Measurements from ENCODE around the gene GPC6.
"Not testable (repeated sequence)": the region's sequence is repeated elsewhere in the genome, so short reads cannot be mapped to it uniquely, and the experiment has no call there.

GPC6 gene

GRCh38 chr13:94301487-94301886 is 1074.9 kb downstream of the GPC6 start:
- H2AFZ ChIP-seq (ENCODE audit: low read length): no peak overlapping the region
- H3K79me2 ChIP-seq (ENCODE audit: low read length): no peaks in the 10 kb centered on the region
- no peaks in the 10 kb centered on the region for H3K36me3 ChIP-seq (replicated peaks; ENCODE audit: insufficient read depth, low read length)
- no peak overlapping the region for H3K4me2 ChIP-seq (ENCODE audit: low read depth, low read length)
- no peaks in the 10 kb centered on the region for H3K9me3 ChIP-seq (replicated peaks; ENCODE audit: insufficient read depth, low read length)
- DNase-seq: no peak
- no peaks in the 10 kb centered on the region for H3K9me2 ChIP-seq (replicated peaks; ENCODE audit: insufficient read depth, low read length)
- H4K20me1 ChIP-seq (ENCODE audit: insufficient read depth, low read length): no peaks in the 10 kb centered on the region
- H3K4me3 ChIP-seq (ENCODE audit: low read length): no peak overlapping the region
- H3K4me1 ChIP-seq (ENCODE audit: low read length): no peaks in the 10 kb centered on the region
- H3K27ac ChIP-seq (ENCODE audit: low read length): no peak overlapping the region
- no peaks in the 10 kb centered on the region for H3K27me3 ChIP-seq (replicated peaks; ENCODE audit: insufficient read depth, low read length)
- H3F3A ChIP-seq (ENCODE audit: insufficient read depth, low read length): no peaks in the 10 kb centered on the region
- no peak overlapping the region for H3K9ac ChIP-seq (ENCODE audit: low read length)
- TF ChIP-seq EZH2 (optimal IDR thresholded peaks at IDR 0.05; ENCODE audit: low read depth, low read length) (no peak), EZH2phosphoT487 (IDR thresholded peaks at IDR 0.05; ENCODE audit: low read length) (no peak)
- TF ChIP-seq, protein P1, sequence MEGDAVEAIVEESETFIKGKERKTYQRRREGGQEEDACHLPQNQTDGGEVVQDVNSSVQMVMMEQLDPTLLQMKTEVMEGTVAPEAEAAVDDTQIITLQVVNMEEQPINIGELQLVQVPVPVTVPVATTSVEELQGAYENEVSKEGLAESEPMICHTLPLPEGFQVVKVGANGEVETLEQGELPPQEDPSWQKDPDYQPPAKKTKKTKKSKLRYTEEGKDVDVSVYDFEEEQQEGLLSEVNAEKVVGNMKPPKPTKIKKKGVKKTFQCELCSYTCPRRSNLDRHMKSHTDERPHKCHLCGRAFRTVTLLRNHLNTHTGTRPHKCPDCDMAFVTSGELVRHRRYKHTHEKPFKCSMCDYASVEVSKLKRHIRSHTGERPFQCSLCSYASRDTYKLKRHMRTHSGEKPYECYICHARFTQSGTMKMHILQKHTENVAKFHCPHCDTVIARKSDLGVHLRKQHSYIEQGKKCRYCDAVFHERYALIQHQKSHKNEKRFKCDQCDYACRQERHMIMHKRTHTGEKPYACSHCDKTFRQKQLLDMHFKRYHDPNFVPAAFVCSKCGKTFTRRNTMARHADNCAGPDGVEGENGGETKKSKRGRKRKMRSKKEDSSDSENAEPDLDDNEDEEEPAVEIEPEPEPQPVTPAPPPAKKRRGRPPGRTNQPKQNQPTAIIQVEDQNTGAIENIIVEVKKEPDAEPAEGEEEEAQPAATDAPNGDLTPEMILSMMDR (IDR thresholded peaks at IDR 0.05; ENCODE audit: low read length): no peak

DNA sequence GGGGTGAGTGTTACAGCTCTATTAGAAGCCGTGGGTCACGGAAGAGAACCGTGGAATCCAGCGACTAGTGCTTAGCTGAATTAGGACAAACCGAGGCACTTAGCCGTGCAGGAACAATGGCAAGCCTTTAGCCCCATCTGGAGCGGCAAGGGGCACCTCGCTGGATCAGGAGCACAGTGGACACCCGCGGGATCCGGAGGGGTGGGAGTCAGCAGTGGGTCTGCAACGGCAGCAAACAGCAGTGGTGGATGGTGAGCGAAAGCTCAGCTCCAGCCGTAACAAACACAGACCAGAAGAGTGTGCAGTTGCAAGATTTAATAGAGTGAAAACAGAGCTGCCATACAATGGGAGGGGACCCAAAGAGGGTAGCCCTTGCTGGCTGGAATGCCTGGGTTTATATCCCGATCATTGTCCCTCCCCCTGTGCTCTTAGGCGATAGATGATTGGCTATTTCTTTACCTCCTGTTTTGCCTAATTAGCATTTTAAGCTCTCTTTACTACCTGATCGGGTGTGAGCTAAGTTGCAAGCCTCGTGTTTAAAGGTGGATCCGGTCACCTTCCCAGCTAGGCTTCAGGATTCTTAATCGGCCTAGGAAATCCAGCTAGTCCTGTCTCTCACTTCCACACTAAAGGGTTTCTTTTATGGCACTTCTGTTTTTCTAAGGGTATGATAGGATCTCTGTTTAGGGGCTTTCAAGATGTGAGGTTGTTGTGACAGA is 1076.4 kb downstream of the GPC6 start:
- not testable (repeated sequence) for H3K27ac ChIP-seq (ENCODE audit: low read length); H3K27me3 ChIP-seq (replicated peaks; ENCODE audit: insufficient read depth, low read length); H3K4me2 ChIP-seq (ENCODE audit: low read depth, low read length); H3K9me3 ChIP-seq (replicated peaks; ENCODE audit: insufficient read depth, low read length); H2AFZ ChIP-seq (ENCODE audit: low read length); H3K4me1 ChIP-seq (ENCODE audit: low read length); H3K9ac ChIP-seq (ENCODE audit: low read length); H4K20me1 ChIP-seq (ENCODE audit: insufficient read depth, low read length); H3F3A ChIP-seq (ENCODE audit: insufficient read depth, low read length); H3K79me2 ChIP-seq (ENCODE audit: low read length); H3K36me3 ChIP-seq (replicated peaks; ENCODE audit: insufficient read depth, low read length); DNase-seq; H3K4me3 ChIP-seq (ENCODE audit: low read length); H3K9me2 ChIP-seq (replicated peaks; ENCODE audit: insufficient read depth, low read length)

GRCh38 chr13:94303644-94304174 is 1077.1 kb downstream of the GPC6 start:
- Histone ChIP-seq H3K79me2 (ENCODE audit: low read length) (no peaks in the 10 kb centered on the region), H3K27ac (ENCODE audit: low read length) (no peak overlapping the region), H3K9me3 (replicated peaks; ENCODE audit: insufficient read depth, low read length) (no peaks in the 10 kb centered on the region), H3K9me2 (replicated peaks; ENCODE audit: insufficient read depth, low read length) (no peaks in the 10 kb centered on the region), H4K20me1 (ENCODE audit: insufficient read depth, low read length) (no peaks in the 10 kb centered on the region), H3F3A (ENCODE audit: insufficient read depth, low read length) (no peaks in the 10 kb centered on the region), H3K36me3 (replicated peaks; ENCODE audit: insufficient read depth, low read length) (no peaks in the 10 kb centered on the region), H3K27me3 (replicated peaks; ENCODE audit: insufficient read depth, low read length) (no peaks in the 10 kb centered on the region), H3K4me1 (ENCODE audit: low read length) (no peaks in the 10 kb centered on the region), H3K4me3 (ENCODE audit: low read length) (no peak overlapping the region), H3K4me2 (ENCODE audit: low read depth, low read length) (no peak overlapping the region), H3K9ac (ENCODE audit: low read length) (no peak overlapping the region), H2AFZ (ENCODE audit: low read length) (no peak overlapping the region)
- no peak for DNase-seq
- no peak for TF ChIP-seq EZH2phosphoT487 (IDR thresholded peaks at IDR 0.05; ENCODE audit: low read length)
- TF ChIP-seq EZH2 (optimal IDR thresholded peaks at IDR 0.05; ENCODE audit: low read depth, low read length): no peak
- TF ChIP-seq, protein P1 (IDR thresholded peaks at IDR 0.05; ENCODE audit: low read length): no peak

- Histone ChIP-seq H3K4me1 (ENCODE audit: low read length) (no peaks in the 10 kb centered on the region), H3K79me2 (ENCODE audit: low read length) (no peaks in the 10 kb centered on the region), H3K36me3 (replicated peaks; ENCODE audit: insufficient read depth, low read length) (no peaks in the 10 kb centered on the region), H3K4me3 (ENCODE audit: low read length) (no peak overlapping the region), H3K9ac (ENCODE audit: low read length) (no peak overlapping the region), H3K4me2 (ENCODE audit: low read depth, low read length) (no peak overlapping the region), H3K9me3 (replicated peaks; ENCODE audit: insufficient read depth, low read length) (no peaks in the 10 kb centered on the region), H3K9me2 (replicated peaks; ENCODE audit: insufficient read depth, low read length) (no peaks in the 10 kb centered on the region), H2AFZ (ENCODE audit: low read length) (no peak overlapping the region), H3K27ac (ENCODE audit: low read length) (no peak overlapping the region), H4K20me1 (ENCODE audit: insufficient read depth, low read length) (no peaks in the 10 kb centered on the region), H3K27me3 (replicated peaks; ENCODE audit: insufficient read depth, low read length) (no peaks in the 10 kb centered on the region), H3F3A (ENCODE audit: insufficient read depth, low read length) (no peaks in the 10 kb centered on the region)
- no peak for DNase-seq
- TF ChIP-seq, protein P1 (IDR thresholded peaks at IDR 0.05; ENCODE audit: low read length): no peak
- no peak for TF ChIP-seq EZH2 (optimal IDR thresholded peaks at IDR 0.05; ENCODE audit: low read depth, low read length)
- TF ChIP-seq EZH2phosphoT487 (IDR thresholded peaks at IDR 0.05; ENCODE audit: low read length): no peak
Measured at GRCh38 chr13:94305033-94305432, 1078.4 kb downstream of the GPC6 start.
